NT2/D1 (cell line): ENCODE results near the gene HS2ST1.

Experiments
- SUZ12 ChIP-seq: IDR thresholded peaks from 2 replicates; pipeline ENCODE4 v1.6.1; 2011; ENCODE audit not compliant: insufficient read length, insufficient read depth; ENCODE audit errors: extremely low read depth
- YY1 ChIP-seq: IDR thresholded peaks from 2 replicates; pipeline ENCODE4 v1.6.1; 2011; ENCODE audit not compliant: insufficient read length, insufficient read depth
- ZNF274 ChIP-seq: IDR thresholded peaks from 2 replicates; pipeline ENCODE4 v1.6.1; 2011; ENCODE audit warnings: mild to moderate bottlenecking, low read depth, low read length

- no peak for TF ChIP-seq YY1
- TF ChIP-seq SUZ12, result no peak
- TF ChIP-seq ZNF274, result no peak
Observed at GRCh38 chr1:86913399-86913895, 988 bp upstream of the HS2ST1 start.
